Activated CD4-positive, alpha-beta T cell treated with anti-CD3 and anti-CD28 coated beads, Interleukin-2, amount 50 U/mL, for 48 hours (primary cell): ENCODE measurements around the gene CCDC174.

ENCODE experiments used
- DNase-seq, 2 experiments: peaks; one replicate each; pipeline ENCODE4 v3.0.0-alpha.2; 2020

Gene CCDC174

DNA sequence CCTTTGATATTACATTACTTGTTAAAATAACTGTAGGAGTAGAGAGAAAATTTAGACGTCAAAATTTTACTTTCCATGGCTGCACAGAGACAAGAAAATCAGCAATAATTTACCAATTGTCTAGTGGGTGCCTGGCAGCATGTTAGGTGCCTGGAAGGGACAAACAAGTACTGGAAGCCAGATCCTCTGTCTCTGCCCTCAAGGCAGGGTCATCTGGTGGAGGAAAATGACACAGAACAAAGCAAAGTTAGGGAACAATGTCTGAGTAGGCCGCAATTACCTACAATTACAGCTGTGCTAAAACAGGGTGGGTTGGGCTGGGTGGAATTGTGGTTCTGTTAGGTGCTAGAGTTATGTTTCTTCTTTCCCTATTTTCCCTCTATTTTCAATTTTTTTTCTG lies 7.4 kb downstream of the CCDC174 start:
- no peak for DNase-seq

DNA sequence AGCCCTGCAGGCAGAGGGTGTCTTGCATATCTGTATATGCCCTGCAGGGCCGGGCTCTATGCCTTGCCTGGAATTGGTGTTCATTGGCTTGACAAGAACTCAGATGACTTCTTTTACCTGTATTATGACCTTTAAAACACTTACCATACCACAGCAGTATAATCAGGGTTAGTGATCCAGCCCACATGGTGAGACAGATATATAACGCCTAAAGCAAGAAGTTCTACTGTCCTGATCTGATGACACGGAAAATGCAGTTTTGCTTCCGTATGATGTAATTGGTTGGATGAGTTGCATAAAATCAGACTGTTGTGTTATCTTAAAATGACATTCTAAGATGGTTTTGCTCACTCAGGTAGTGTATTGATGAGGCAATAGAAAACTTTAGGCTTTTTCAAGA lies 9.4 kb downstream of the CCDC174 start:
- no peak for DNase-seq

DNA sequence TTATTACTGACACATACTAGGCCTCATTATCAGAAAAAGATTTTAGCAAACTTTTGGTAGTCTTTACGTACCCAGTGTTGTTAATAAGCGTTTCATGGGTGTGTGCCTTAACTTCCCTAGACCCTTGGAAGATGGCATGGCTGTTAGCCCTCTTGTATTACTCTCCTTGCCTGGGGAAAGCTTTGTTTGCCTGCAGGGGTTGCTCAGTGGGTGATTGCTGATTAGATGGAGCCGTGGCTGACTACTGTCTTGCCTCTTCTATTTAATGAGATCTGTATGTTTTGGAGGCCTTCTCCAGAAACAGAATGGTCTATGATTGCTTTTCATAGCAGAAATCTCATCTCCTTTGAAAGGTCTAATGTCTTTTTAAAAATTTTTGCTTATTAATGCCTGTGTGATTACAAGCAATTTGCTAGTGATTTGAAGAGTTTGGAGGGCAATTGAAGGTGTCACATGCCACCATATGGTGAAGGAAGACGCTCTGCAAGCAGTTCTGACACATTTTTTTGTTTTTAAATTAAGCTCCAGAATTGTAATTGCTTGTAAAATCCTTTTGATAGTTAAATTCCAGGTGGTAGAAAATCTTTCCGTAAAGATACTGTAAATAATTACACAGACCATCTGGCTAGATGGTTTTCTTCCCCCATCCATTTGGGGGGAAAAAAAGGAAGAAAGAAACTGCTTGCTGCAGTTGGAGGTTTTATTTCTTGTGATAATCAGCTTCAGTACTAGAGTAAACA lies 12.0 kb downstream of the CCDC174 start:
- DNase-seq, result no peak

DNA sequence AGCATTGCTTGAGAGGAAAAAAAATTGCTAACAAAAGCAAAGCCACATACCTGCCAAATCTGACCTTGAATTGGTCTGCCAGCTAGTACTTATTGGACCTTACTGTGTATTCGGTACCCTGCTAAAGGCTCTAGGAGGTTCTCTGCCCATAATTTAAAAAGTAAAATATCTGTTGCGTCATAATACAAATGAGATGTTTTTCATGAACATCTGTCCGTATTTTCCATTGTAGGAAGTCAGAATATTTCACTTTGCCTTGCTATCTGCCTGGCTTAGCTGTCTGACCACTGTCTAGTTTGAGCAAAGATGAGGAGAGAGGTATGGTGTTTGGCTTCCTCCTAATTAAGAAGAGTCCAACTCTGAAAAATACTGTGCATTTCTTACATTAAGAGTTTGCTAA lies 12.6 kb downstream of the CCDC174 start:
- no peak for DNase-seq

DNA sequence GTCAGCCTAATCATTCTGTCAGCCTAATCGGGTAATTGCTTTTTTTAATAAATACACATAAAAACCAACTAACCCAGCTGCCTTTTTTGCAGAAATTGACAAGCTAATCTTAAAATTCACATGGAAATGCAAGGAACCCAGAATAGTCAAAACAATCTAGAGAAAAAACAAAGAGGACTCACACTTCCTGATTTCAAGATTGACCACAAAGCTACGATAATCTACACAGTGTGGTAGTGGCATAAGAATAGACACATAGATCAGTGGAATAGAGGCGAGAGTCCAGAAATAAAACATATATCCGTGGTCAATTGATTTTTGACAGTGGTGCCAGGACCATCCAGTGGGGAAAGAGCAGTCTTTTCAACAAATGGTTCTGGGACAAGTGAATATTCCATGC lies 21.0 kb downstream of the CCDC174 start:
- DNase-seq, result no peak

DNA sequence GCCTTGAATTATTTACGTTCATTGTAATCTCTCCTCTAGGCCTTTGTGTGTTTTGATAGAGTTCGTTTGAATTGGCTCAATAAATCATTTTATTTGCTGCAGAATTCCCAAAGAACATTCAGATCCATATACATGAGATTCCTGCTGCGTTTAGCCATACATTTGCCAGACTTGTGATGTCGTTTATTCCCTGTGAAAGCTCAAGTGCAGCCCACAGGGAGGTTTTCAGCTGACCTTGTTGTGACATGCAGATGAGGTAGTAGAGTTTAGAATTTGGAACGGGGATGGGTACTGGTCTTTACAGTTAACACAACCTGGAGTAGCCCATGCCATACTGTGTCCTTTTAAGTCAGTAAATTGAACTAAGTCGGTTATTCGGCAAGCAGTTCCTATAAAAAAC lies 23.3 kb downstream of the CCDC174 start, which contains the start of gene C3orf20:
Gene C3orf20, plus strand, starts transcription at position 301 of the 400 bp plus-strand sequence. CDS start 7,573 bp downstream, outside the sequence.
- DNase-seq, result no peak

DNA sequence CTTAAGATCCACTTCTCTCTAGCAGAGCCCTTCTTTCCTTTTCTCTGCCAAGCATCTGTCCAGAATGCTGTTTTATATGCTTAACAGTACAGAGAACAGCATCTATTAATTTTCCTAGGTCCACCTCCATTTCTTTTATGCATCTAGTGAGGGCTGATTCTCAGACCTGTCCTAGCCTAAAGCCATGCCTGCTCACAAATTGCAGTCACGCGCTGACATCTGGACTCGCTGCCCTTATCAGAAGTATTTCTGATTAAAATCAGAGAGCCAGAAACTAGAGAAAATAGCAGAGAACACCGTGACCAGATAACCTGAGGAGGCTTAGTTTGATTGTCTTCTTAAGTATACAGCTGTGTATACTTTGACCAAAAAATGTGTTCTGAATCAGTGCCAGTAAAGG lies 25.3 kb downstream of the CCDC174 start:
- no peak for DNase-seq

DNA sequence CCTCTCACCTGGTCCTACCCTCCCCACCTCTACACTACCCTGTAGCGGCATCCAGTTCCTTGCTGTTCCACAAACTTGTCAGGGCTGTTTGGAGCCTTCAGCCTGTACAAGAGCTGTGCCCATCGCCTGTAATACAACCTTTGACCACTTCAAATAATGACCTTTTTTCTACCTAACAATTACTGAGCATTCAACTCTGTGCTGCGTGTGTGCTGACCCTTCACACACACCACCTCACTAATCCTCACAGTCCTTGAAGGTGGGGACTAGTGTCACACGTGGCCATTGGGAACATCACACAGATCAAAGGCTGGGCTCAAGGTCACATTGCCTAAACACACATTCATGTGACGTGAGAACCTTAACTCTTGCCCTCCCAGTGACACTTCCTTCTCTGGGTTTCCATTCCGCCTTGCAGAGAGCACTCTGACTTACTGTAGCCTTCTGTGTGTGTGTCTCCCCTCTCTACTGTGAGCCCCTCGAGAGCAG lies 26.5 kb downstream of the CCDC174 start:
- DNase-seq, result no peak

DNA sequence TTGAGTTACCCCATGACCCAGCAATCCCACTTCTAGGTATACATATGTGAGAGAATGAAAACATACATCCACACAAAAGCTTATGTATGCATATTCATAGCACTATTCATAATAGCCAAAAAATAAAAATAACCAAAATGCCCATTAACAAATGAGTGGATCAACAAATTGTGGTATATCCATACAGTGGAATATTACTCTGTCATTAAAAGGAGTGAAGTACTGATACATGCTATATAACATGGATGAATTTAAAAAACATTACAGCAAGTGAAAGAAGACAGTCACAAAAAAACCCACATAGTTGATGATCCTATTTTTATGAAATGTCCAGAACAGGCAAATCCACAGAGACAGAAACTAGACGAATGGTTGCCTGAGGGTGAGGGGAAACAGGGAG lies 28.6 kb downstream of the CCDC174 start:
- DNase-seq, result no peak

DNA sequence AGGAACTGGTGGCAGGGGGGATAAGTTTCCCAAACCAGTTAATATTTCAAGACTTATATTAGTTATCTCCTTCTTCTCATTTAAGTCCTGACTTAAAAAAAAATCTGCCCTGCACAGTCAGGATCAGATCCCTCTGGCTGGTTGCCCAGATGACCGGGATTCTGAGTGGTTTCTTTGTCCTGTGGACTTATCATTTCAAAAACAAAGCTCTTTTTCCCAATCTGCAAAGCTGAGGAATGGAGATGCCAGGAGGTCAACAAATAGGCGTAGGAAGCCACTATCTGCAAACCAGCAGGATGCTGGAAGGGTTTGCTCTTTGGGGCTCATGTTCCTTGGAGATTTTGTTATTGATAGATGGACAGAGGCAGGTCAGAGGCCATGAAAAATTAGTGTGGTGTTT lies 29.2 kb downstream of the CCDC174 start:
- no peak for DNase-seq

DNA sequence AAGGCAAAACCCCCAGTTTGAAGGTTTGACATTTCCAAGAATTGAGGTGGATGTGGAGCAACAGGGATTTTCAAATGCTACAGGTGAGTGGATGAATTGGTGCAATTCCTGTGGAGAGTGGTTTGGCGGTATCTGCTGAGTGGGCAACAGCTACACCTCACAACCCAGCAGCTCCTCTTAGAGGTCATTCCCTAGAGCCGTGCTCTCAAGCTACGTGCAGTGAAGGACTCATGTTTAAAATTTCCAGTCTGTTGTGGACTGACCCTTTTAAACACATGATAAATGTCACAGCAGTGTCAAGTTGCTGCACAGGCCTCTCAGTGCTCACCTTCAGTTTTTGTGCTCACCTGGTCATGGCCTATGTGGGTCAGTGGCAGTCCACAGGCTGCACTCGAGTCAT lies 32.9 kb downstream of the CCDC174 start:
- DNase-seq, result no peak

DNA sequence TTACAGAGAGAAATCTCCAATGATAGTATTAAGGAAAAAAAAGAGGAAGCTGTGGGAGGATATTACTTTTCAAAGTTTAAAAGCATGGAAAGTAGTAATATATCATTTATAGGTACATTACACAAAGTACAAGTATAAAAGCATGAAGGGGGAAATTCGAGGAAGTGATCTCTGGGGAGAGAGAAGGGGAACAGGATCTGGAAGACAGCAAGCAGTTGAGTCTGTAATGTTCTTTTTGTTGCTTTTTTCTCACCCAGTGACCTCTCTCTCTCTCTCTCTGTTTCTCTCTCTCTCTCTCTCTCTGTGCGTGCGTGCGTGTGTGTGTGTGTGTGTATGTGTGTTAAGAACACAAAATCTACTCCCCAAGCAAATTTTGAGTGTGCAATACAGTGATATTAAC lies 33.6 kb downstream of the CCDC174 start:
- DNase-seq, result no peak

DNA sequence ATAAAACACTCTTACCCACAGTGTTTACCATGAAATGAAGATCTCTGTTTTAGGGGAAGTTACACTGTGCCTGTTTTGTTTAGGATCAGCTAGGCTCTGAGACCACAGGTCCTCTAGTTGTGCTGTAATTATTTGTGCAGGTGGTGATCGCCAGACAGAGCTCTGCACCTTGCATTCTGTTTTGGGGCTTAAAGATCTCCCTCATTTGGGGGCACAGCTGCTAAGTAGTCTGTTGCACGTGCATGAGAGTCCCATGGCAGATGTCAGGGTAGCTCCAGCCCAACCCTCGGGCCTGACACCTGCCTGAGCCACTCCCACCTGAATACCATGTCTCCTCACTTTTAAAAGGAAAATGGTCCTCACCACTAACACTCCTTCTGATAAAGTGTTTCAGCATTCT lies 35.8 kb downstream of the CCDC174 start:
- no peak for DNase-seq

DNA sequence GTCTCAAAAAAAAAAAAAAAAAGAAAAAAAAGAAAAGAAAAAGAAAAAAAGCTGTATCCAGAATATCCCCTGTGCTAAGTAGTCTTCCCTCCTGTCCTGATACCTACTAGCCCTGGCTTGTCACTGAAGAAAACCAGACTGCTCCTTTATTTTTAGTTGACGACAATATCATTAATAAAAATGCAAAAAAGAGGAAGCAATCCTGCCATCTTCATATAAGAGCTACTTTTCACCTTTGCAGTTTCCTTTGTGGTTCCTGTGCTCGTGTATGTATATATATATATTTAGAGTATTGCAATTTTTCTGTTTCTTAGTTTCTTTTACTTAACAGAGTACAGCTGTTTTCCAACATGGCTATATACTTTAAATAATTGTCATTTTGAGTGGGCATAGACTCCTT lies 37.0 kb downstream of the CCDC174 start:
- DNase-seq, result no peak

DNA sequence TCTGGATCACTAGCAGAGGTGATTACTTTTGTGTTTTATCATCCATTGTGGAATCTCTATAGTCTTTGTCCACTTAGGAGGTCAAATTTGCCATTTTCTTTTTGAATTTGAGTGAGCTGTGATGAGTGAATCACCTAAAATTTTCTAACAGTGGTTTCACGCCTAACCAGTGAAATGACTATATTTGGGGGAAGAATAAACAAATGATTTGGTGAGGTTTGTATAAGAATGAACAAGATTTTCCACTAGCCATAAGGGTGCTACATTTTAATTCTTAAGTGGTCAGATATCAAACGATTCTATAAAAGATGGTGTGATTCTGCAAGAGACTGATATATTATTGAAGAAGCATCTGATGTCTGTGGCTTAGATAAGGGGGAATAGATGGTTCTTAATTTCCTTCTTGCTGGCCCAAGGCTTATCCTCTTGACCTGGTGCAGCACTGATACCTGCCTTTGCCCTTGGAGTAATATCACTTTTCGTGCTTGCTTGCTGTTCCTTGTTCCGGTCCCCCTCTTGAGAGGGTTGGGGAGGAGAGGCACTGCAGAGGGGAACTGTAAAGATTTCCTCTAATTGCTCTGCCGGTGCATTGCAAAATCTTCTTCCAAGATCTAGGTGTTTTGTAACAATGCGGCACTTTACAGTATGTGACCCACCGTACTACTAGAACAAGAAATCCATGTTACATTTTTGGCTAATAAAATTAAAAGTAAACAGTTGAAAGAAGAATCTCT lies 37.9 kb downstream of the CCDC174 start:
- no peak for DNase-seq

DNA sequence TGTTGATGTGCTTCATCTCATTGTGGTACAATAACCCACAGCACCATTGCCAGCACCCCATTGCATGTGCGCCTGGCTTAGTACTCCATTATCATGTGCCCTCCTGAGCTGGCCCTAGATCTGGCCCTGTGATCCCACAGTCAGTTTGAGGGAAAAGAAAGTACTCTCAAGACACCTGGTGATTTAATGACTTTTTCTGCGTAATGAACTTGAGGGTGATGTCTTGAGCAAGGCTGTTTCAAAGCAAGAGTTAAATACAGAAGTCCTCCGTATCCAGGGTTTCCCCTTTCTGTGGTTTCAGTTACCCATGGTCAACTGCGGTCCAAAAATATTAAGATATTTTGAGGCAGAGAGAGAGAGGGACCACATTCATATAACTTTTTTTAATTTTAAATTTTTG lies 39.7 kb downstream of the CCDC174 start:
- DNase-seq, result no peak

DNA sequence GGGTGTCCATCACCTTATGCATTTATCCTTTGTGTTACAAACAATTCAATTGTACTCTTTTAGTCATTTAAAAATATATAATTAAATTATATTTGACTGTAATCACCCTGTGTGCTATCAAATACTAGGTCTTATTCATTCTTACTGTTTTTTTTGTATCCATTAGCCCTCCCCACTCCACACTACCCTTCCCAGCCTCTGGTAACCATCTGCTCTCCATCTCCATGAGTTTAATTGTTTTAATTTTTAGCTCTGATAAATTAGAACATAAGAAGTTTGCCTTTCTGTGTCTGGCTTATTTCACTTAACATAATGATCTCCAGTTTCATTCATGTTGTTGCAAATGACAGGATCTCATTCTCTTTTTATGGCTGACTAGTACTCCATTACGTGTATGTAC lies 40.2 kb downstream of the CCDC174 start:
- DNase-seq, result no peak

DNA sequence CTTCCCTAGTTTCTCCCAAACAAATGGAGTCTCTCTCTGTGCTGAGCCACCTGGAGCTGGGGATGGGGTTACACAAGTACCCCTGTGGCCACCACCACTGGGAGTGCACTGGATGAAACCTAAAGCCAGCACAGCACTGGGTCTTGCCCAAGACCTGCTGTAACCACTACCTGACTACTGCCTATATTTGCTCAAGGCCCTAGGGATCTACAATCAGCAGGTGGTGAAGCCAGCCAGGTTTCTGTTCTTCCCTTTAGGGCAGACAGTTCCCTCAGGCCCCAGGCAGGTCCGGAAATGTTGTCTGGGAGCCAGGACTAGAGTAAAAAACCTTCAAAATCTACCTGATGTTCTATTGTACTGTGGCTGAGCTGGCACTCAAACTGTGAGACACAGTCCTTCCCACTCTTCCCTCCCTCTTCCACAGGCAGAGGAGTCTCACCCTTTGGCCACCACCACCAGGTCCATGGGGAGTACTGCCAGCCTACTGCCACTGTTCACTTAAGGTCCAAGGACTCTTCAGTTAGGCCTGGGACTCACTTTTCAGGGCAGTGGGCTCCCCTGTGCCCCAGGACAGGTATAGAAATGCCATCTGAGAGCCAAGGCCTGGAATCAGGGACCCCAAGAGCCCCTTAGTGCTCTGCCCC lies 47.2 kb downstream of the CCDC174 start:
- no peak for DNase-seq

DNA sequence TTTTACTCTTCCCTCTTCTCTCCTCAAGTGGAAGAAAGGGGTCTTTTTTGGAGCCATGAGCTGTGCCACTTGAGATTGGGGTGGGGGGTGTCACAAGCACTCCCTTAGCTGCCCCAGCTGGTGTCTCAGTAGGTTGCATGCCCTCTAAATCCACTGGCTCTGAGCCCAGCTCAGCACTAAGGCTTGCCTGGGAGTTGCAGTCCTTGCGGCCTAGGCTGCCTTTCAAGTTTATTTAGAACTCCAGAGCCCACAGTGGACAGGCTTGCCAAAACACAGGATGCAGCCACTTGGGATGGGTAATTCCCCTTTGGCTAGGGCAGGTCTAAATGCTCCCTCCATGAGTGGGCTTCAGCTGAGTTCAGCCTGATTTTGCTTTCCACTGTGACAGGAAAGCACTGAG lies 48.1 kb downstream of the CCDC174 start:
- no peak for DNase-seq

DNA sequence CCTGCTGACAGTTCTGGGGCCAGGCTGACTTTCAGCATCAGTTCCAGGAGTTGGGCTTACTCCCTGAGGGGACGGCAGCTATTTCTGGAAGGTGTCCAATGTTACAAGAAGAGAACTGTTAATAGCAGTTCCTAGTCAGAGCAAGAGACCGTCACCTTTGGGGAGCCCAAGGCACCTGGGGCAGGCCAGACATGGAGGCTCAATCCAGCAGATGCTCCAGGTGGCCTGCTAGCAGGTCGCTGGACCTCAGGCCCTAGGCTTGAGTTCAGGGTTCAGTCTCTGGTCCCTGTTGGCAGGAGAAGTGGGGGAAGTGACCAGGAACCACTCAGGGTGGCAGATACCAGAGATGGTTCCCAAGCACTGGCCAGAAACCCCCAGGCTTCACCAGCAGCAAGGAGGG lies 49.3 kb downstream of the CCDC174 start:
- no peak for DNase-seq

DNA sequence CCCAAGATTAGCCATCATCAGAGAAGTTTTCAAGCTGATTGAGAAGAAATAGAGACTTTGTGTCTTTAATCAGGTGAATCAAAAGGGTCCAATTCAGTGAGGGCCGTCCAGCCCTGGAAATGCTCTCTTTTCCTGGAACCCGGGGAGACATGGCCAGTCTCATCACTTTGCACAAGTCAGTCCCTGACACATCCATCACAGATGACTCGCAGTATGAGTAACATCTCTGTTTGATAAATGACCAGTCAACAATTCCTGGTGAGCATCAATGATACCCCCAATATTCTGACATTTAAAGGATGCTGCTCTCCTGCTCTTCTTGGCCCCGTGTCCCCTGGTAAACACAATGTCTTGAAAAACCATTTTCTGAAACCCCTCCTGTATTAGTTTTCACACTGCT lies 50.1 kb downstream of the CCDC174 start:
- DNase-seq, result no peak

DNA sequence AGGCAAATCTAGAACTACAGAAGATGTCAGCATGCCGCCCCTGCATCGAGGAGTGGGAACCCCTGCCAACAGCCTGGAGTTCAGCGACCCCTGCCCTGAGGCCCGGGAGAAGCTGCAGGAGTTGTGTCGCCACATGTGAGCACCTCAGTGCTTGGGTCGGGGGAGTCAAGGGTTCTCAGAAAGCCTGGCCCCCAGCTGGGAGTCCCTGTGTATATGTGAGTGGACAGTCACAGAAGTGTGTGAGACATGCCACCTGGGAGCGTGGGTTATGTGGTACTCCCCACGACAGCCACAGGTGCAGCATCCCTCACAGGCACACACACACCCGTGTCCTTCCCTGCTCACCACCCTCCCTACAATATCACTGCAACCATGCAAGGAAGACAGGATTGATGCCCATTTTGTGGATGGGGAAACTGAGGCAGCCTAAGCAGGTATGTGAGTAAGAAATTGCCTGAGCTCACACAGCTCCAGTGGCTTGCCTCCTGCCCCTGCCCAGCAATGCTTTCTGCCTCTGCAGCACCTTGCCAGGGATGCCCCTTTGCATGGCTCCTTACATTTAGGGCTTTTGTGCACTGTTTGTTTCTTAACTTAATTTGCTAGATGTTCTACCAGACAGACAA lies 51.7 kb downstream of the CCDC174 start:
- no peak for DNase-seq

DNA sequence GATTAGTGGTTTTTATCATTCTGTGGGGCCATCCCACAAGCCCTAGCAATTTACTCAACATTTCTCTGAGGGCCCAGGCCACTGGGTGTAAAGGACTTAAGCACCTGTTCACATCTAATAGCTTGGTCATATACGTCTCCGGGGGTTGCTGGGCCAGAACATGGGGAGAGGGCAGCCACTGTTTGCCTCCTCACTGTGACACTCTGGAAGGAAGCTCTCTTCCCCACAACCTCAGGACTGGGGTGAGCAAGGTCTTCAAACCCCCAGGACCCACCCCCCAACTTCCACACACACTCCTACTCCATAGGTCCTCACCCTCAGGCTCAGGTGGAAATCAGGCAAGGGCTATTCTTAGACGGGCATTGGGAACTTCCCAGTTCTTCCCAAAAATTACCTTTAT lies 52.2 kb downstream of the CCDC174 start:
- no peak for DNase-seq

DNA sequence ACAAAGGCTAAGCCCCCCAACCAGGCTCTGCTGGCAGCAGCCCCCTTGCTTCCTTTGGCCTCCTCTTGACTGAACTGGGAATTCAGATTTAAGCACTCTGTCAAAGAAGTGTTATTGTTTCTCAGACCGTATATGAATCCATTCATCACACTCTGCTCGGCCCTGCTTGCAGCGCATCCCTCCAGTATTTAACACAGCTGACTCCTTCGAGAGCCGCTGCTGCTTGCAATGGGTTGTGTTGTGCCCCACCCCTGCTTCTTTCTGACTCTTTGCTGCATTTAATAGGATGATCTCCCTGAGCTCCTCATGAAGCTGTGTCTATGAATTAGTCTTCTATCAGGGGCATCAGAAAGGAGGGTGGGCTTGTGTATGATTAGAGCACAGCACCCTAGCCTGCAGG lies 54.5 kb downstream of the CCDC174 start:
- no peak for DNase-seq
